Panc1 (cell line): ENCODE measurements around the gene GLT8D2. TPM values are rescaled to one million over a fixed set of nuclear protein-coding genes. Genes with fewer than 3 reads are reported as not detected.

Experiments
- ATAC-seq: fragments of 200-7000 bp; cut with Tn5 transposase; 2 replicates; pipeline ENCODE4 v1.9.1; 2020; ENCODE audit warnings: mild to moderate bottlenecking, moderate library complexity
- BruUV-seq: library from RNA; stranded (reverse); fragments of 400-500 nt; replicated peaks from 2 replicates; lab custom pipeline; 2021; lab: Mats Ljungman, UMichigan
- CTCF ChIA-PET: fragments of 300-600 bp; sonication (Branson Sonifier 250); formaldehyde crosslinking; loops from one replicate; lab custom pipeline; 2022; ENCODE audit warnings: antibody characterized with exemption; lab: Charles Lee
- POLR2A ChIA-PET: fragments of 300-600 bp; sonication (Branson Sonifier 250); formaldehyde crosslinking; loops from one replicate; lab custom pipeline; 2022; ENCODE audit warnings: antibody characterized with exemption; lab: Charles Lee
- DNase-seq: peaks from one replicate; pipeline ENCODE4 v3.0.0-alpha.2; 2010; ENCODE audit warnings: low read depth, low spot score
- H3K27ac ChIP-seq: 2 replicates; pipeline ENCODE4 v1.5.1; 2011; ENCODE audit warnings: mild to moderate bottlenecking, low read length, inconsistent platforms
- H3K27me3 ChIP-seq: fragments of 200-500 bp; sonication (Bioruptor generic); 2 replicates; pipeline ENCODE4 v1.6.0; 2014; ENCODE audit warnings: low read length, inconsistent platforms; ENCODE audit not compliant: control insufficient read depth, insufficient read depth
- H3K36me3 ChIP-seq: fragments of 200-500 bp; sonication (Bioruptor generic); 2 replicates; pipeline ENCODE4 v1.5.1; 2014; ENCODE audit warnings: inconsistent platforms, mild to moderate bottlenecking, low read length, moderate library complexity; ENCODE audit not compliant: control insufficient read depth, insufficient read depth
- H3K4me1 ChIP-seq: 2 replicates; pipeline ENCODE4 v1.5.1; 2011; ENCODE audit warnings: inconsistent platforms, mild to moderate bottlenecking, low read length, moderate library complexity; ENCODE audit not compliant: control insufficient read depth, insufficient read depth
- H3K4me3 ChIP-seq, 2 experiments: 2 replicates each; pipeline ENCODE4 v1.5.1; 2011 to 2012; ENCODE audit warnings: low read depth in 2 of 2, low read length in 2 of 2, mild to moderate bottlenecking in 2 of 2, inconsistent platforms in 1 of 2, moderate library complexity in 1 of 2
- H3K9me3 ChIP-seq: fragments of 200-500 bp; sonication (Bioruptor generic); 2 replicates; pipeline ENCODE4 v1.5.1; 2014; ENCODE audit warnings: low read depth, mild to moderate bottlenecking, inconsistent platforms, low read length, moderate library complexity; ENCODE audit not compliant: control insufficient read depth, insufficient read depth
- CTCF ChIP-seq: fragments of 450-650 bp; IDR thresholded peaks from 2 replicates; pipeline ENCODE4 v1.5.1; 2017; ENCODE audit warnings: mild to moderate bottlenecking
- POLR2AphosphoS5 ChIP-seq: IDR thresholded peaks from 2 replicates; pipeline ENCODE4 v1.6.1; 2012; ENCODE audit warnings: mild to moderate bottlenecking, low read depth, low read length, moderate library complexity
- REST ChIP-seq, 2 experiments: IDR thresholded peaks; 2 replicates each; pipeline ENCODE4 v1.6.1; 2011 to 2012; ENCODE audit warnings: low read depth in 2 of 2, control low read depth in 1 of 2, low read length in 1 of 2, mild to moderate bottlenecking in 1 of 2, moderate library complexity in 1 of 2; ENCODE audit not compliant: insufficient read depth in 1 of 2
- SIN3A ChIP-seq: IDR thresholded peaks from 2 replicates; pipeline ENCODE4 v1.6.1; 2012; ENCODE audit warnings: low read depth, mild to moderate bottlenecking, low read length, moderate library complexity, borderline replicate concordance; ENCODE audit not compliant: insufficient read depth
- TCF7L2 ChIP-seq: IDR thresholded peaks from 2 replicates; pipeline ENCODE4 v1.6.1; 2011; ENCODE audit warnings: mild to moderate bottlenecking, low read depth, low read length, inconsistent platforms
- in situ Hi-C: cut with HindIII; loops from 2 replicates; pipeline ENCODE4 v1.10.0; 2016; ENCODE audit warnings: low sequenced_read_pairs, low pct_unique_long_range_greater_than_20kb
- intact Hi-C: fragments of 100-400 bp; cut with micrococcal nuclease; formaldehyde crosslinking; loops from one replicate; pipeline ENCODE4 v1.10.0; 2022; ENCODE audit not compliant: unreplicated experiment
- total RNA-seq: library from RNA; stranded (reverse); gene quantifications from one replicate; pipeline ENCODE4 v1.2.1, GENCODE V29; 2021; ENCODE audit not compliant: unreplicated experiment

The GLT8D2 gene
- total RNA-seq, 1 experiment from 2014 or later = 0.54 TPM

GRCh38 chr12:104011253-104011652 is 38.7 kb downstream of the GLT8D2 start:
- TF ChIP-seq TCF7L2 = no peak
- in situ Hi-C loops = no loop called here
- H3K4me1 ChIP-seq = no peaks in the 10 kb centered on the region
- POLR2A ChIA-PET = no interaction called here
- BruUV-seq = no TSS peak
- H3K36me3 ChIP-seq = no peaks in the 10 kb centered on the region
- H3K4me3 ChIP-seq = no peak overlapping the region
- DNase-seq (peak; percentile 12), ATAC-seq (no peak)
- no peaks in the 10 kb centered on the region for H3K9me3 ChIP-seq
- H3K27me3 ChIP-seq = no peaks in the 10 kb centered on the region
- intact Hi-C loops = no loop called here
- H3K27ac ChIP-seq = no peak overlapping the region
- CTCF ChIA-PET = no interaction called here

- no TSS peak for BruUV-seq
- POLR2A ChIA-PET = no interaction called here
These were observed 39.3 kb downstream of the GLT8D2 start for GRCh38 chr12:104010606-104011169.

More at GRCh38 chr12:104010606-104011169, 39.3 kb downstream of the GLT8D2 start:
- in situ Hi-C loops = no loop called here
- Histone ChIP-seq H3K4me1 (no peaks in the 10 kb centered on the region), H3K27ac (no peak overlapping the region), H3K4me3 (no peak overlapping the region), H3K27me3 (no peaks in the 10 kb centered on the region), H3K36me3 (no peaks in the 10 kb centered on the region), H3K9me3 (no peaks in the 10 kb centered on the region)
- ATAC-seq (no peak), DNase-seq (no peak)
- CTCF ChIA-PET = no interaction called here
- intact Hi-C loops = no loop called here
- no peak for TF ChIP-seq POLR2AphosphoS5
- TF ChIP-seq TCF7L2 = no peak
- no peak for TF ChIP-seq CTCF
- TF ChIP-seq SIN3A = no peak
- no peak for TF ChIP-seq REST (IDR thresholded peaks at IDR 0.05; ENCODE audit: insufficient read depth in 1 of 2, low read depth in 2 of 2, low read length in 1 of 2)
